ENCODE data around the gene WFIKKN1.

WFIKKN1 gene

DNA sequence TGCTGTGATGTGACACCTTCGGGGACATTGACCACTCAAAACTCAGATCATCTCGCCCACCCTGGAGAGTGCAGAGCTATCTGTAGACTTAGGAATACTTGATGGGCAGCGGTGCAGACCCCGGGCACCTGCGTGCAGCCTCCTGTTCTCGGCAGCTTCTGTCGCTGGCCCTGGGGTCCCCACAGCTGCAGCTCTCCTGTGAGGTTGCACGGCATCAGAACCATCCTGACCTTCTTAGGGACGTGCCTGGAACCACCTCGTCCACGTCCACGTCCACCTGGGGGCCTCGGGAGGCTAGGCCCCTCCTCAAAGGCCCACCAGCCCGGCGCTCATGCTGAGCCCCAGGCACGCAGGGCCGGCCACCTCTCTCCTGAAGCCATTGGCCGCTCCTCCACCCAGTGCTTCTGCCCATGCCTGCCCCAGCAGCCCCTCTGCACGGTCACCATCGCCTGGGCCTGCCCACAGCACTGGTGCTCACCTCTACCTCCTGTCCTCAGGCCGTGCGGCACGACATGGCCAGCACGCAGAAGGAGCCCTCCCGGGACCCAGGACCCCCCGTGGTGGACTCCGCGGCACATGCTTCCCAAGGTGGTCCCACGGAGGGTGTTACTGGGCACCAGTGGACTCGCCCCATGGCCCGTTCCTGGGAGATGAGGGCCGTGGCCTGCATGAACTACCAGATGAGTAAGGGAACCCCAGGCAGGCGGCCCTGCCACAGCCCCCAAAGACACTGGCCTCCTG is 2.3 kb upstream of the WFIKKN1 start:
- peaks cover 10% of the 10 kb centered on the region for H3K36me3 ChIP-seq (ENCODE audit: control insufficient read depth, insufficient read depth, low read length)
- H3K4me1 ChIP-seq (ENCODE audit: control insufficient read depth, insufficient read depth, low read length): peaks cover 24% of the 10 kb centered on the region
- no peaks in the 10 kb centered on the region for H3K27me3 ChIP-seq (ENCODE audit: control insufficient read depth, insufficient read depth, low read length)
- H3K4me3 ChIP-seq (ENCODE audit: low read length): no peak overlapping the region
- no peak overlapping the region for H3K9ac ChIP-seq (ENCODE audit: low read length)
- no peaks in the 10 kb centered on the region for H3K9me3 ChIP-seq (ENCODE audit: control insufficient read depth, low read length)

DNA sequence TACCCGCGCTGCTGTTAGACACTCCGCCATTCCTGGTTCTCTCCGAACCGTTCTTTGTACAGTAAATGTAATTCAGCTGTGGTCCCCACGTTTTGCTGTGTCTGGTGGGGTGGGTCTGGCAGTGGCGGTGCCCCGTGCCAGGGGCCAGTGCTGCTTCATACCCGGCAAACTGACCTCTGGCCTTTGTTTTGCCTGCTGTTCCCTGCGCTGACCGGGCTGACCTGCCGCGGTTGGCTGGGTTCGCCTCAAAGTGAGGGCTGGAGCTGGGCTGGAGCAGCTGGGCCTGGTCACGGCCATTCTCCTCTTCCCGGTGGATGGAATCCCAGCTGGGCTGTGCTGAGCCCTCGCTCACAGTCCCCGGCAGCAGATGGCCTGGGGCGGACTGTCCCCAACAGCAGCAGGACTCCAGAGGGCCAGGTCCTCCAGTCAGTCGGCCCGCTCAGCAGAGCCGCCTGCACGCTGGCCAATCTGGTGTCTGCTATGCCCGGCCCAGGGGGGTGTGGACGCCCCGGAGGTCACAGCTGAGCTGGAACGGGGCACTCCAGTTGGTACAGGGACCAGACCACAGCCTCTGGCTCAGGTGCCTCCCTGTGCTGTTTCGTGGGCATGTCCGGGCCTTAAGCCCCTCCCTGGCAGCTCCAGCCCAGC is 1.5 kb upstream of the WFIKKN1 start:
- peaks cover 10% of the 10 kb centered on the region for H3K36me3 ChIP-seq (ENCODE audit: control insufficient read depth, insufficient read depth, low read length)
- no peak overlapping the region for H3K4me3 ChIP-seq (ENCODE audit: low read length)
- H3K9ac ChIP-seq (ENCODE audit: low read length): no peak overlapping the region
- no peaks in the 10 kb centered on the region for H3K9me3 ChIP-seq (ENCODE audit: control insufficient read depth, low read length)
- H3K4me1 ChIP-seq (ENCODE audit: control insufficient read depth, insufficient read depth, low read length): peaks cover 24% of the 10 kb centered on the region
- H3K27me3 ChIP-seq (ENCODE audit: control insufficient read depth, insufficient read depth, low read length): no peaks in the 10 kb centered on the region

DNA sequence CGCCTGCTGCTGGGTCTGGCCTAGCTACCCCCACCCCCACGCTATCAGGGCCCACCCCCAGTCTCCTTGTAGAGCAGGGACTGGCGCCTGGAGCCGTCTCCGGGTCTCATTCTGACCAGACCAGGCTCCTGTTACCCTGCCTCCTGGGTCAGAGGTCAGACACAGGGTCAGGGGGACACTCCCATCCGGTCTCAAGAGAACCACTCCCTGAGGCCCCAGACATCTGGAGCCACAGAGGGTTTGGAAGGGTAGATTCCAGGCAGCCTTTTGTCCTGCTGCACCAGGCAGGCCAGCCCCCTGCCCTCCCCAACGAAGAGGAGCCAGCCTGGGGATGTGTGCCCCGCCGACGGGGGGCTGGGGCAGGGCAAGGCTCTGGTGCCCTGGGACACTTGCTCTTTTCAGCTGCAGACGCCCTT is 944 bp upstream of the WFIKKN1 start:
- H3K9ac ChIP-seq (ENCODE audit: low read length): no peak overlapping the region
- peaks cover 10% of the 10 kb centered on the region for H3K36me3 ChIP-seq (ENCODE audit: control insufficient read depth, insufficient read depth, low read length)
- no peaks in the 10 kb centered on the region for H3K9me3 ChIP-seq (ENCODE audit: control insufficient read depth, low read length)
- H3K4me3 ChIP-seq (ENCODE audit: low read length): no peak overlapping the region
- no peaks in the 10 kb centered on the region for H3K27me3 ChIP-seq (ENCODE audit: control insufficient read depth, insufficient read depth, low read length)
- peaks cover 24% of the 10 kb centered on the region for H3K4me1 ChIP-seq (ENCODE audit: control insufficient read depth, insufficient read depth, low read length)

DNA sequence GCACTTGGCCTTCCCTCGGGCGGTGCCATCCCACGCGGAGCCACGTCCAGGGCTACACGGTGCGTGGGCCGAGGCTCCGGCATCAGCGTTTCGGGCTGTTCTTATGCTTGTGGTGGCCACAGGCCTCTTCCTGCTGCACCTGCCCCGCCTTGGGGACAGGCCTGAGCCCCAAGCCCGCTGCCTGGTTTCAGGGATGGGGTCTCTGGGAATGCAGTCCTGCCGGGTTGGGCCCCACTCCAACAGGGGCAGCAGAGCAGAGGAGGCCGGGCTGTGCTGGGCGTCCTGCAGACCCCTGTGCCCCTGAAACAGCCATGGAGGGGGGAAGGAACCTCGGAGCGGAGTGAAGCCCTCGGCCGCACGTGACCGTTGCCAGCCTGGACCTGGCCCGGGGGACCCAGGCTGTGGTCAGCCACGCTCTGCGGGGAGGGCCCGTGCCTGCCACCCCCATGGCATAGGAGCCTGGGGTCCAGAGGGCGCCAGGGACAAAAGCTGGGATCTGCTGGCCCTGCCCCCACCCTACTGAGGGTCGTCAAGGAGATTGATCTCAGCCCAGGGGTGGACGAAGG is 453 bp upstream of the WFIKKN1 start:
- H3K9ac ChIP-seq (ENCODE audit: low read length): no peak overlapping the region
- H3K4me3 ChIP-seq (ENCODE audit: low read length): no peak overlapping the region
- no peaks in the 10 kb centered on the region for H3K27me3 ChIP-seq (ENCODE audit: control insufficient read depth, insufficient read depth, low read length)
- peaks cover 26% of the 10 kb centered on the region for H3K4me1 ChIP-seq (ENCODE audit: control insufficient read depth, insufficient read depth, low read length)
- peaks cover 10% of the 10 kb centered on the region for H3K36me3 ChIP-seq (ENCODE audit: control insufficient read depth, insufficient read depth, low read length)
- H3K9me3 ChIP-seq (ENCODE audit: control insufficient read depth, low read length): no peaks in the 10 kb centered on the region

DNA sequence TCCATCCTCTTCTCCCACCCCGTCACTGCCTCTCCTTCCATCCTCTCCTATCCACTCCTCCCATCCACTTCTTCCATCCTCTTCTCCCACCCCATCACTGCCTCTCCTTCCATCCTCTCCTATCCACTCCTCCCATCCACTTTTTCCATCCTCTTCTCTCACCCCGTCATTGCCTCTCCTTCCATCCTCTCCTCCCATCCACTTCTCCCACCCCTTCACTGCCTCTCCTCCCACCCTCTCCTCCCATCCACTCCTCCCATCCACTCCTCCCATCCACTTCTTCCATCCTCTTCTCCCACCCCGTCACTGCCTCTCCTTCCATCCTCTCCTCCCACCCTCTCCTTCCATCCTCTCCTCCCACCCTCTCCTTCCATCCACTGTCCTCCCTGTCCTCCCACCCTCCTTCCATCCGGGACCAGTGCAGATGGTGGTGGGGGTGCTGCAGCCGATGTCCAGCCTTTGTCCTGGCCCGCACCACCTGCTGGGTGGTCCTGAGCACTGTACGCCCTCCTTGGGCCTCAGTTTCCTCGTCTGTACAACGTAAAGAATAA is 1.1 kb downstream of the WFIKKN1 start:
- H3K27me3 ChIP-seq (ENCODE audit: control insufficient read depth, insufficient read depth, low read length): no peaks in the 10 kb centered on the region
- peaks cover 30% of the 10 kb centered on the region for H3K4me1 ChIP-seq (ENCODE audit: control insufficient read depth, insufficient read depth, low read length)
- H3K36me3 ChIP-seq (ENCODE audit: control insufficient read depth, insufficient read depth, low read length): no peaks in the 10 kb centered on the region
- H3K9me3 ChIP-seq (ENCODE audit: control insufficient read depth, low read length): no peaks in the 10 kb centered on the region
- no peak overlapping the region for H3K9ac ChIP-seq (ENCODE audit: low read length)
- no peak overlapping the region for H3K4me3 ChIP-seq (ENCODE audit: low read length)

DNA sequence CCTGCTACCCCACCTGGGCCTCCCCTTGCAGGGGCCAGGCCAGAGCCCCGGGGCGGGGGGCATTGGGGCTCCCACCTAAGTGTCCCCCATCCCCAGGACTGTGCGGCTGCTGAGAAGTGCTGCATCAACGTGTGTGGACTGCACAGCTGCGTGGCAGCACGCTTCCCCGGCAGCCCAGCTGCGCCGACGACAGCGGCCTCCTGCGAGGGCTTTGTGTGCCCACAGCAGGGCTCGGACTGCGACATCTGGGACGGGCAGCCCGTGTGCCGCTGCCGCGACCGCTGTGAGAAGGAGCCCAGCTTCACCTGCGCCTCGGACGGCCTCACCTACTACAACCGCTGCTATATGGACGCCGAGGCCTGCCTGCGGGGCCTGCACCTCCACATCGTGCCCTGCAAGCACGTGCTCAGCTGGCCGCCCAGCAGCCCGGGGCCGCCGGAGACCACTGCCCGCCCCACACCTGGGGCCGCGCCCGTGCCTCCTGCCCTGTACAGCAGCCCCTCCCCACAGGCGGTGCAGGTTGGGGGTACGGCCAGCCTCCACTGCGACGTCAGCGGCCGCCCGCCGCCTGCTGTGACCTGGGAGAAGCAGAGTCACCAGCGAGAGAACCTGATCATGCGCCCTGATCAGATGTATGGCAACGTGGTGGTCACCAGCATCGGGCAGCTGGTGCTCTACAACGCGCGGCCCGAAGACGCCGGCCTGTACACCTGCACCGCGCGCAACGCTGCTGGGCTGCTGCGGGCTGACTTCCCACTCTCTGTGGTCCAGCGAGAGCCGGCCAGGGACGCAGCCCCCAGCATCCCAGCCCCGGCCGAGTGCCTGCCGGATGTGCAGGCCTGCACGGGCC is 1.9 kb downstream of the WFIKKN1 start:
- Histone ChIP-seq H3K4me3 (ENCODE audit: low read length) (no peak overlapping the region), H3K36me3 (ENCODE audit: control insufficient read depth, insufficient read depth, low read length) (no peaks in the 10 kb centered on the region), H3K4me1 (ENCODE audit: control insufficient read depth, insufficient read depth, low read length) (peaks cover 29% of the 10 kb centered on the region), H3K27me3 (ENCODE audit: control insufficient read depth, insufficient read depth, low read length) (no peaks in the 10 kb centered on the region), H3K9me3 (ENCODE audit: control insufficient read depth, low read length) (no peaks in the 10 kb centered on the region), H3K9ac (ENCODE audit: low read length) (no peak overlapping the region)

DNA sequence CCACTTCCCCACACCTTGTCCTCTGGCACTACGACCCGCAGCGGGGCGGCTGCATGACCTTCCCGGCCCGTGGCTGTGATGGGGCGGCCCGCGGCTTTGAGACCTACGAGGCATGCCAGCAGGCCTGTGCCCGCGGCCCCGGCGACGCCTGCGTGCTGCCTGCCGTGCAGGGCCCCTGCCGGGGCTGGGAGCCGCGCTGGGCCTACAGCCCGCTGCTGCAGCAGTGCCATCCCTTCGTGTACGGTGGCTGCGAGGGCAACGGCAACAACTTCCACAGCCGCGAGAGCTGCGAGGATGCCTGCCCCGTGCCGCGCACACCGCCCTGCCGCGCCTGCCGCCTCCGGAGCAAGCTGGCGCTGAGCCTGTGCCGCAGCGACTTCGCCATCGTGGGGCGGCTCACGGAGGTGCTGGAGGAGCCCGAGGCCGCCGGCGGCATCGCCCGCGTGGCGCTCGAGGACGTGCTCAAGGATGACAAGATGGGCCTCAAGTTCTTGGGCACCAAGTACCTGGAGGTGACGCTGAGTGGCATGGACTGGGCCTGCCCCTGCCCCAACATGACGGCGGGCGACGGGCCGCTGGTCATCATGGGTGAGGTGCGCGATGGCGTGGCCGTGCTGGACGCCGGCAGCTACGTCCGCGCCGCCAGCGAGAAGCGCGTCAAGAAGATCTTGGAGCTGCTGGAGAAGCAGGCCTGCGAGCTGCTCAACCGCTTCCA is 2.7 kb downstream of the WFIKKN1 start:
- Histone ChIP-seq H3K9me3 (ENCODE audit: control insufficient read depth, low read length) (no peaks in the 10 kb centered on the region), H3K27me3 (ENCODE audit: control insufficient read depth, insufficient read depth, low read length) (no peaks in the 10 kb centered on the region), H3K4me3 (ENCODE audit: low read length) (no peak overlapping the region), H3K9ac (ENCODE audit: low read length) (no peak overlapping the region), H3K4me1 (ENCODE audit: control insufficient read depth, insufficient read depth, low read length) (peaks cover 30% of the 10 kb centered on the region), H3K36me3 (ENCODE audit: control insufficient read depth, insufficient read depth, low read length) (no peaks in the 10 kb centered on the region)

DNA sequence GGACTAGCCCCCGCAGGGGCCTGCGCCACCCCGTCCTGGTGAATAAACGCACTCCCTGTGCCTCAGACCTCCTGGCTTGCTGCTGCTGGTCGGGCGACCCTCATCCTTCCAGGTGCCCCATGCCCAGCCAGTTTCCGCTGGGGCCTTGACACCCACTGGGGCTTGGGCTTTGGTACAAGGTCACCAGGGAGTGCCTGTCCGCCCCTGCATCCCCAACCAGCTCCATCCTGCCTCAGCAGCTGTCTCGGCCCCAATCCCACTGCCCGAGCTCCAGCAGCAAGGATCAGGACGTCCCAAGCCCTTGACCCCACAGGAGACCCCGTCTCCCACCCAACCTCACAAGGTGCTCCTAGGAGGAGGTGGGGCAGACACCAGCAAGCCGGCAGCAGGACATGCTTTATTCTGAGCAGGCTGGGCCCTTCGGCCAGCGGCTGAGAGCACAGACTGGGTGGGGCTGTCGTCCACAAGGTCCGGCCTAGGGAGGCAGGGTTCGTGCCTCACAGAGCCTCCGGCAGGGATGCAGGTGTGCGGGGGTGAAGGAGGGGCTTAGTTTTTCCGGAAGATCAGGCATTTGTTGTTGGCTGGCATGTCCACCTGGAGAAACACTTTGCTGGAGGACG is 3.4 kb downstream of the WFIKKN1 start:
- Histone ChIP-seq H3K4me1 (ENCODE audit: control insufficient read depth, insufficient read depth, low read length) (peaks cover 30% of the 10 kb centered on the region), H3K9ac (ENCODE audit: low read length) (no peak overlapping the region), H3K36me3 (ENCODE audit: control insufficient read depth, insufficient read depth, low read length) (no peaks in the 10 kb centered on the region), H3K27me3 (ENCODE audit: control insufficient read depth, insufficient read depth, low read length) (no peaks in the 10 kb centered on the region), H3K9me3 (ENCODE audit: control insufficient read depth, low read length) (no peaks in the 10 kb centered on the region), H3K4me3 (ENCODE audit: low read length) (no peak overlapping the region)

DNA sequence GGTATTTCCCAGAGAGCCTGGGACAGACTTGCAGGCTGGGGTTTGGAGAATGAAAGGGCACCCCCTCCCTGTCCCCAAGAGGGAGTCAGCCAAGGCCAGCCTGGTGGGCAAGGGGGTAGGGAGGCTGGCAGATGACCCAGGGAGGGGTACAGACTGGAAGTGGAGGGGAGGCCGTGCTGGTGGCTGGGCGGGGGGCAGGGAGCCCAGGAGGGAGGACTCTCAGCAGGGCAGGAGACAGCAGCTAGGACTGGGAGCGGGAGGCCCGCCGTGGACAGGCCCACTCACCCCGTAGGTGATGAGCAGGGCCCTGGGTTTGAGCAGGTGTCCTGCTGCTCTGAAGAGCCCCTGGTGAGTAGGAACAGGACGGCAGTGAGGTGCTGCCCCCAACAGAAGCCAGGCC is 4.2 kb downstream of the WFIKKN1 start:
- H3K27me3 ChIP-seq (ENCODE audit: control insufficient read depth, insufficient read depth, low read length): no peaks in the 10 kb centered on the region
- H3K36me3 ChIP-seq (ENCODE audit: control insufficient read depth, insufficient read depth, low read length): no peaks in the 10 kb centered on the region
- H3K9ac ChIP-seq (ENCODE audit: low read length): no peak overlapping the region
- H3K4me3 ChIP-seq (ENCODE audit: low read length): no peak overlapping the region
- peaks cover 28% of the 10 kb centered on the region for H3K4me1 ChIP-seq (ENCODE audit: control insufficient read depth, insufficient read depth, low read length)
- H3K9me3 ChIP-seq (ENCODE audit: control insufficient read depth, low read length): no peaks in the 10 kb centered on the region

DNA sequence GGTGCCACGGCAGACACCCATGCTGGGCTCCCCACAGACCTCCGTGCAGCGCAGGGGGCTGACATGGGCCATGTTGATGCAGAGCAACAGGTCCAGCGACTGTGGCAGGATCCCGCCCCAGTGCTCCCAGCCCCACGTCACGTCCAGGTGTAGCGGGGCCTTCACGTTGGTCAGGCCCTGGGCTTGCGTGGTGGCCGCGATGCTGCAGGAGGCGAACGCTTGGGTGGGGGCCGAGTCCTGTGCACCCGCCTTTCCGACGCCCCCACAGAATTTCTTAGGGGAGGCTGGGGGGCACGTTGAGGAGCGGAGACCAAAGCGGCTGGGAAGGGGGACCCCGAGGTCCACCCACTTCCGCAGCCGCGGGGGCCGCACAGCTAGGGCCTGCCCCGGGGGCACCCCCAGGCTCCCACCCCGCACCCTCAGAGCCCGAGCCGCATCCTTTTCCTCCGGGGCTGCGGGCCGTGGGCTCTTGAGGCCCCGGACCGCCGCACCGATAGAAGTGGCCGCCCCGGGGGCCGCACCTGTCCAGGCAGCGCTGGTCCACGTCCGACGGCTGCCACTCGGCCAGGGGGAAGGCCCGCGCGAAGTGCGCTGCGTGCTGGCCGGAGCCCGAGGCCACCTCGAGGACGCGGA is 4.9 kb downstream of the WFIKKN1 start:
- H3K9ac ChIP-seq (ENCODE audit: low read length): peak overlapping the region; percentile 68
- H3K4me3 ChIP-seq (ENCODE audit: low read length): peak overlapping the region; percentile 46
- H3K4me1 ChIP-seq (ENCODE audit: control insufficient read depth, insufficient read depth, low read length): peaks cover 22% of the 10 kb centered on the region
- H3K9me3 ChIP-seq (ENCODE audit: control insufficient read depth, low read length): no peaks in the 10 kb centered on the region
- H3K36me3 ChIP-seq (ENCODE audit: control insufficient read depth, insufficient read depth, low read length): no peaks in the 10 kb centered on the region
- no peaks in the 10 kb centered on the region for H3K27me3 ChIP-seq (ENCODE audit: control insufficient read depth, insufficient read depth, low read length)
